Endodermal cell (in vitro differentiated cells): ENCODE measurements around the gene FBRSL1. TPM values are rescaled to one million over a fixed set of nuclear protein-coding genes. Genes with fewer than 3 reads are reported as not detected.
A peak's percentile ranks its signal among the peaks of the same experiment; 100 is the strongest.

Experiments
- DNase-seq: peaks from one replicate; pipeline ENCODE4 v3.0.0-alpha.2; 2017
- H3K27ac ChIP-seq: 2 replicates; pipeline ENCODE4 v1.5.1; 2013; ENCODE audit warnings: mild to moderate bottlenecking, low read depth, low read length, moderate library complexity
- H3K27me3 ChIP-seq: 2 replicates; pipeline ENCODE4 v1.6.1; 2013; ENCODE audit warnings: mild to moderate bottlenecking, low read length, moderate library complexity; ENCODE audit not compliant: insufficient read depth, control insufficient read depth, poor library complexity, severe bottlenecking
- H3K36me3 ChIP-seq: 2 replicates; pipeline ENCODE4 v1.7.0; 2013; ENCODE audit warnings: mild to moderate bottlenecking, low read length, moderate library complexity; ENCODE audit not compliant: control insufficient read depth, insufficient read depth
- H3K4me1 ChIP-seq: one replicate; pipeline ENCODE4 v1.7.0; 2013; ENCODE audit warnings: low read length; ENCODE audit not compliant: control insufficient read depth, insufficient read depth
- H3K4me3 ChIP-seq: 2 replicates; pipeline ENCODE4 v1.5.1; 2013; ENCODE audit warnings: mild to moderate bottlenecking, low read length, moderate library complexity
- H3K9ac ChIP-seq: 2 replicates; pipeline ENCODE4 v1.6.1; 2013; ENCODE audit warnings: mild to moderate bottlenecking, low read length, moderate library complexity; ENCODE audit not compliant: poor library complexity, severe bottlenecking; ENCODE audit errors: extremely low read depth
- H3K9me3 ChIP-seq: 2 replicates; pipeline ENCODE4 v1.6.1; 2013; ENCODE audit warnings: mild to moderate bottlenecking, low read length, moderate library complexity; ENCODE audit not compliant: control insufficient read depth
- H3K27ac Mint-ChIP-seq: 2 replicates; pipeline ENCODE4 v1.8.0; 2020; ENCODE audit warnings: mixed read lengths
- H3K27me3 Mint-ChIP-seq: 2 replicates; pipeline ENCODE4 v1.8.0; 2021; ENCODE audit warnings: mild to moderate bottlenecking, mixed read lengths; ENCODE audit not compliant: insufficient read depth
- H3K36me3 Mint-ChIP-seq: 2 replicates; pipeline ENCODE4 v1.8.0; 2020; ENCODE audit warnings: low read depth, mixed read lengths
- H3K4me1 Mint-ChIP-seq: 2 replicates; pipeline ENCODE4 v1.8.0; 2020; ENCODE audit warnings: mixed read lengths
- H3K4me3 Mint-ChIP-seq: 2 replicates; pipeline ENCODE4 v1.8.0; 2020; ENCODE audit warnings: mild to moderate bottlenecking, moderate library complexity, mixed read lengths
- H3K9me3 Mint-ChIP-seq: 2 replicates; pipeline ENCODE4 v1.8.0; 2020; ENCODE audit warnings: mild to moderate bottlenecking, mixed read lengths
- WGBS, 2 experiments: methylation state at CpG; one replicate each; pipeline versions ENCODE4 v1.1.5 to v1.1.7; 2013; ENCODE audit warnings: missing lambda C conversion rate in 2 of 2, mixed read lengths in 1 of 2; ENCODE audit not compliant: insufficient coverage in 1 of 2, insufficient read length in 1 of 2; 5-methylcytosine and 5-hydroxymethylcytosine counted together
- total RNA-seq, 2 donors: library from RNA; stranded (reverse); fragmentation: NEBNext Ultra II Directional in 1 of 2; extraction: Animal tissue kit (Norgen Biotek cat#: 25700) in 1 of 2; gene quantifications; 2 replicates in 1 of 2; 3 replicates in 1 of 2; pipeline ENCODE4 v1.2.1, GENCODE V29; 2021
- TF ChIP-seq, protein P1 (sequence below): fragments of 200-600 bp; sonication (generic); conservative IDR thresholded peaks from 2 replicates; pipeline ENCODE4 v1.5.0; 2021; ENCODE audit warnings: antibody characterized with exemption, mild to moderate bottlenecking

FBRSL1 gene
- total RNA-seq, 2 donors from 2014 or later, result 74.9 to 92.3 TPM

DNA sequence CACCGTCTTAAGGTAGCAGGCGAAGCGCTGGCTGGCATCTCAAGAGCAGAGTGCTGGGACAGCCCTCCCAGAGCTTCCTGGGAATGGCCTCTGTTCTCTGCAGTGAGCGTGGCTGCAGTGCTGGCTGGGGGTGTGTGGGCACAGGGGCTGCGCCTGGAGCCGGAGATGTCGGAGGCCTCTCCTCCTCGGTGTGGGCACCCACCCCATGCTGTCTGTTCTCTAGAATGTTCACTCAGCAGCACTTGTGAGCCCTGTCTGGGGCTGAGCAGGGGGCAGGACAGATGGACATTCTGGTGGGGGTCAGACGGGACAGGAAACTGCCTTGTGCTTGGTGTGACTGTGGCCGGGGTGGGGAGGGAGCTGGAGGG, 15.9 kb downstream of the FBRSL1 start:
- Histone ChIP-seq H3K27me3 (no peaks in the 10 kb centered on the region), H3K27ac (peak overlapping the region; percentile 76), H3K4me1 (peaks cover 9% of the 10 kb centered on the region), H3K9ac (no peak overlapping the region), H3K9me3 (no peaks in the 10 kb centered on the region), H3K36me3 (no peaks in the 10 kb centered on the region), H3K4me3 (no peak overlapping the region)
- Mint-ChIP-seq H3K27ac (no peak overlapping the region), H3K4me1 (peaks cover 25% of the 10 kb centered on the region), H3K9me3 (no peaks in the 10 kb centered on the region), H3K4me3 (no peak overlapping the region), H3K27me3 (no peaks in the 10 kb centered on the region), H3K36me3 (peaks cover 4% of the 10 kb centered on the region)
- TF ChIP-seq, protein P1, sequence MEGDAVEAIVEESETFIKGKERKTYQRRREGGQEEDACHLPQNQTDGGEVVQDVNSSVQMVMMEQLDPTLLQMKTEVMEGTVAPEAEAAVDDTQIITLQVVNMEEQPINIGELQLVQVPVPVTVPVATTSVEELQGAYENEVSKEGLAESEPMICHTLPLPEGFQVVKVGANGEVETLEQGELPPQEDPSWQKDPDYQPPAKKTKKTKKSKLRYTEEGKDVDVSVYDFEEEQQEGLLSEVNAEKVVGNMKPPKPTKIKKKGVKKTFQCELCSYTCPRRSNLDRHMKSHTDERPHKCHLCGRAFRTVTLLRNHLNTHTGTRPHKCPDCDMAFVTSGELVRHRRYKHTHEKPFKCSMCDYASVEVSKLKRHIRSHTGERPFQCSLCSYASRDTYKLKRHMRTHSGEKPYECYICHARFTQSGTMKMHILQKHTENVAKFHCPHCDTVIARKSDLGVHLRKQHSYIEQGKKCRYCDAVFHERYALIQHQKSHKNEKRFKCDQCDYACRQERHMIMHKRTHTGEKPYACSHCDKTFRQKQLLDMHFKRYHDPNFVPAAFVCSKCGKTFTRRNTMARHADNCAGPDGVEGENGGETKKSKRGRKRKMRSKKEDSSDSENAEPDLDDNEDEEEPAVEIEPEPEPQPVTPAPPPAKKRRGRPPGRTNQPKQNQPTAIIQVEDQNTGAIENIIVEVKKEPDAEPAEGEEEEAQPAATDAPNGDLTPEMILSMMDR, result no peak
- no peak for DNase-seq
- WGBS, 2 experiments, result 90% methylated on average over 4 to 10 of the region's 10 CpGs

DNA sequence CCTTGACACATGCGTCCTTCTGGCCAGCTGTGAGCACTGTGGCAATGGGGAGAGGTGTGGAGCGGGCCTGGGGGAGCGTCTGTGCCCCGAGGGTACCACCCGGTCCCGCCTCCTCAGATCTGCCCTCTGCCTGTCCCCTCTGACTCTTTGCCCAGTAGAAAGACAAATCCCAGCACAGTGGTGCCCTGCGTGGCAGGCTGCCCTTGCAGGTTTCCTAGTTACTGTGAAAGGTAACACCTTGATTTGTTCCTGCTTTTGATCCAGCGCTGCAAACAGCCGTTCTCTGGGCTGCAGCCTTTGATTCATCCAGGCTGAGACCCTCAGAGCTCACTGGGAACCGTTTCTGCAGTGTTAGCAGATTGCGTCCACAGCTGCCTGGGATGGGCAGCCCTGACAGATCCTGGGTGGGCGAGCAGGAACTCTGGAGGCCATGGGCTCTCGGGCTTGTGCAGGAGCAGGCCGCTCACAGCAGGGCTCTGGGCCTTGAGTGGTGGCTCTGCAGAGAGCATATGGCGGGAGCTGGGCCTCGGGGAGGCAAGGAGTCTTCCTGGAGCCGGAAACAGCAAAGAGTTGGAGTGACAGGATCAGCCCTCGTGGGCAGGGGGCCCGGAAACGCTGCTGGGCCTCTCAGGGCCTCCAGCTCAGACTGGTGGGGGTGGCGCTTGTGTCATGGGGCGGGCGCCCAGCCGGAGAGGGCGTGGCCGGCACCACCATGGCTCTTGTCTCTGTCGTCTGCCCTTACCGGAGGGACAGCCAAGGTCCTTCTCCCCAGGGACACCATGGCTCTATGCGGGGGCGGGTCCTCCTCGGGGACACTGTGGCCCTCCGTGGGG, 16.6 kb downstream of the FBRSL1 start:
- no peaks in the 10 kb centered on the region for H3K9me3 ChIP-seq
- H3K27me3 Mint-ChIP-seq, result no peaks in the 10 kb centered on the region
- WGBS, 2 experiments, result 82 to 87% methylated on average over 25 to 32 of the region's 32 CpGs

DNA sequence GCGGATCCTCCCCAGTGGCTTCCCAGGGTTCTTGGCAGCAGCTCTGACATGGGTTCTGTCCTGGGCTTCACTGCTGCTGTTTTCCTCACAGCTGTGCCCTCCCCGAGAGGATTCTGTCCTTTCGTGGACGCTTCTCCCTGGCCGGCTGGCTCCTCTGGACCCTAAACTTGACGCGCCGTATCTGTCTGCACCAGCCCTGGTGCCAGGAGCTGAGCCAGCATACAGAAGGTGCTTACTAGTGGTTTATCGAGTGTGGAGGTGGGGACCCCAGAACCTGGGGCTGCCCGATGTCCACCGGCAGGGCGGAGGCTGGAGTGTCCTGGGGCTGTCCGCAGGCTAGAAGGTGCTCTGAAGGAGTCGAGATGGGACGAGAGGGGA, 17.2 kb downstream of the FBRSL1 start:
- WGBS, 2 experiments, result 94 to 100% methylated on average over 6 to 15 of the region's 15 CpGs
- TF ChIP-seq, protein P1, result no peak
- Mint-ChIP-seq H3K36me3 (peaks cover 4% of the 10 kb centered on the region), H3K27ac (peak overlapping the region; percentile 68), H3K4me3 (no peak overlapping the region), H3K9me3 (no peaks in the 10 kb centered on the region), H3K27me3 (no peaks in the 10 kb centered on the region), H3K4me1 (peaks cover 20% of the 10 kb centered on the region)
- H3K36me3 ChIP-seq, result no peaks in the 10 kb centered on the region
- H3K9me3 ChIP-seq, result no peaks in the 10 kb centered on the region
- peak overlapping the region; percentile 76 for H3K27ac ChIP-seq
- no peak overlapping the region for H3K9ac ChIP-seq
- no peaks in the 10 kb centered on the region for H3K27me3 ChIP-seq
- peaks cover 9% of the 10 kb centered on the region for H3K4me1 ChIP-seq
- H3K4me3 ChIP-seq, result no peak overlapping the region
- DNase-seq, result no peak

More for the DNA sequence above, 16.6 kb downstream of the FBRSL1 start:
- TF ChIP-seq, protein P1, result no peak
- H3K4me3 Mint-ChIP-seq, result no peak overlapping the region
- peaks cover 4% of the 10 kb centered on the region for H3K36me3 Mint-ChIP-seq
- no peaks in the 10 kb centered on the region for H3K9me3 Mint-ChIP-seq
- peaks cover 25% of the 10 kb centered on the region for H3K4me1 Mint-ChIP-seq
- Histone ChIP-seq H3K36me3 (no peaks in the 10 kb centered on the region), H3K27me3 (no peaks in the 10 kb centered on the region), H3K9ac (no peak overlapping the region), H3K4me3 (no peak overlapping the region), H3K4me1 (peaks cover 9% of the 10 kb centered on the region), H3K27ac (peak overlapping the region; percentile 76)
- peak; percentile 79 for DNase-seq
- no peak overlapping the region for H3K27ac Mint-ChIP-seq
